Left hindlimb (tissue), 1 donor: ENCODE results near the gene ZNF512.

Experiments
- DNase-seq: peaks from one replicate; pipeline ENCODE4 v3.0.0-alpha.2; 2018

The ZNF512 gene

GRCh38 chr2:27638709-27639108, 55.9 kb downstream of the ZNF512 start:
- DNase-seq = no peak

- no peak for DNase-seq
Measured at GRCh38 chr2:27640722-27641245, 57.9 kb downstream of the ZNF512 start.

- DNase-seq = no peak
Measured at GRCh38 chr2:27645197-27645596, 62.4 kb downstream of the ZNF512 start.

GRCh38 chr2:27647289-27647688, 64.4 kb downstream of the ZNF512 start:
- no peak for DNase-seq

GRCh38 chr2:27647737-27648136, 64.9 kb downstream of the ZNF512 start:
- no peak for DNase-seq

- DNase-seq = no peak
Measured at GRCh38 chr2:27651056-27651455, 68.2 kb downstream of the ZNF512 start.

GRCh38 chr2:27652341-27652740, 69.5 kb downstream of the ZNF512 start:
- no peak for DNase-seq

GRCh38 chr2:27652790-27653189, 69.9 kb downstream of the ZNF512 start:
- DNase-seq = no peak

GRCh38 chr2:27653397-27653796, 70.6 kb downstream of the ZNF512 start:
- DNase-seq = no peak

- no peak for DNase-seq
Measured at GRCh38 chr2:27655155-27655951, 72.5 kb downstream of the ZNF512 start.

GRCh38 chr2:27661371-27661770, 78.5 kb downstream of the ZNF512 start:
- no peak for DNase-seq

GRCh38 chr2:27663285-27664153, 80.7 kb downstream of the ZNF512 start, which contains the start of the genes SLC4A1AP and SUPT7L:
Gene SLC4A1AP (plus strand): TSS chr2:27663889. CDS start chr2:27663915, 26 bp downstream.
Gene SUPT7L (minus strand): TSS chr2:27663614. CDS start chr2:27662192, 1,422 bp downstream.
- peak; percentile 85 for DNase-seq

- no peak for DNase-seq
Measured at GRCh38 chr2:27664154-27664574, 81.3 kb downstream of the ZNF512 start.

- no peak for DNase-seq
Measured at GRCh38 chr2:27664622-27665363, 82.0 kb downstream of the ZNF512 start.

- no peak for DNase-seq
Measured at GRCh38 chr2:27667446-27667845, 84.6 kb downstream of the ZNF512 start.

GRCh38 chr2:27671235-27671634, 88.4 kb downstream of the ZNF512 start:
- no peak for DNase-seq
